ENCODE measurements around the gene CD7.

The CD7 gene

GRCh38 chr17:82346342-82347300 lies 29.2 kb upstream of the CD7 start:
- DNase-seq = no peak

GRCh38 chr17:82345151-82345976 lies 28.0 kb upstream of the CD7 start:
- no peak for DNase-seq

GRCh38 chr17:82344175-82344907 lies 26.9 kb upstream of the CD7 start:
- DNase-seq = no peak

GRCh38 chr17:82343560-82343959 lies 26.2 kb upstream of the CD7 start:
- DNase-seq = no peak

- no peak for DNase-seq
These were observed 25.1 kb upstream of the CD7 start for GRCh38 chr17:82342361-82343079.

- no peak for DNase-seq
These were observed 22.5 kb upstream of the CD7 start for GRCh38 chr17:82339634-82340580.

GRCh38 chr17:82338858-82339633 lies 21.6 kb upstream of the CD7 start:
- no peak for DNase-seq

- no peak for DNase-seq
These were observed 17.4 kb upstream of the CD7 start for GRCh38 chr17:82334622-82335394.

GRCh38 chr17:82334204-82334621 lies 16.8 kb upstream of the CD7 start:
- DNase-seq = no peak

- DNase-seq = no peak
These were observed 16.1 kb upstream of the CD7 start, which contains the start of gene SECTM1 for GRCh38 chr17:82333279-82334171. SECTM1 (minus strand) TSS chr17:82333766; CDS start chr17:82327240, 6,526 bp downstream.

- no peak for DNase-seq
These were observed 15.4 kb upstream of the CD7 start for GRCh38 chr17:82332669-82333278.

- DNase-seq = no peak
These were observed 14.0 kb upstream of the CD7 start for GRCh38 chr17:82331345-82331939.

GRCh38 chr17:82330322-82331239 lies 13.2 kb upstream of the CD7 start:
- no peak for DNase-seq

- DNase-seq = no peak
These were observed 12.4 kb upstream of the CD7 start for GRCh38 chr17:82329683-82330321.

GRCh38 chr17:82328994-82329507 lies 11.6 kb upstream of the CD7 start:
- no peak for DNase-seq
